HG03521 (cell line): ENCODE data around the gene VN1R5.
"Not testable (repeated sequence)": the region's sequence is repeated elsewhere in the genome, so short reads cannot be mapped to it uniquely, and the experiment has no call there.

Experiments
- ATAC-seq: cut with Tn5 transposase; IDR thresholded peaks from one replicate; pipeline ENCODE4 v1.9.1; 2021; ENCODE audit warnings: mild to moderate bottlenecking, moderate library complexity; ENCODE audit not compliant: unreplicated experiment

The VN1R5 gene

GRCh38 chr1:247270003-247270402, 14.1 kb downstream of the VN1R5 start:
- ATAC-seq = no peak

DNA sequence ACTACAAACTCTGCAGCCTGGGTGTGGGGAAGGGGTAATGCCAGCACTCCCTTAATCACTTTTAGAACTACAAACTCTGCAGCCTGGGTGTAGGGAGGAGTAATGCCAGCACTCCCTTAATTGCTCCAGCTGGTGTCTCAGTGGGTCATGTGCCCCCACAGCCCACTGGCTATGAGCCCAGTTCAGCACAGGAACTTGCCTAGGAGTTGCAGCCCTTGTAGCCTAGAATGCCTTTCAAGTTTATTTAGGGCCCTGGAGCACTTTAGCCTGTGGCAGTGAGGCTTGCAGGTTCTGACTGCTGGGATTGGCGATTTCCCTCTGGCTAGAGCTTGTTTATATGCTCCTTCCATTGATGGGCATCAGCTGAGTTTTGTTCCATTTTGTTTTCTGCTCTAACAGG, 17.1 kb downstream of the VN1R5 start:
- no peak for ATAC-seq

GRCh38 chr1:247274605-247275256, 18.9 kb downstream of the VN1R5 start:
- no peak for ATAC-seq

GRCh38 chr1:247277191-247277590, 21.3 kb downstream of the VN1R5 start:
- no peak for ATAC-seq

DNA sequence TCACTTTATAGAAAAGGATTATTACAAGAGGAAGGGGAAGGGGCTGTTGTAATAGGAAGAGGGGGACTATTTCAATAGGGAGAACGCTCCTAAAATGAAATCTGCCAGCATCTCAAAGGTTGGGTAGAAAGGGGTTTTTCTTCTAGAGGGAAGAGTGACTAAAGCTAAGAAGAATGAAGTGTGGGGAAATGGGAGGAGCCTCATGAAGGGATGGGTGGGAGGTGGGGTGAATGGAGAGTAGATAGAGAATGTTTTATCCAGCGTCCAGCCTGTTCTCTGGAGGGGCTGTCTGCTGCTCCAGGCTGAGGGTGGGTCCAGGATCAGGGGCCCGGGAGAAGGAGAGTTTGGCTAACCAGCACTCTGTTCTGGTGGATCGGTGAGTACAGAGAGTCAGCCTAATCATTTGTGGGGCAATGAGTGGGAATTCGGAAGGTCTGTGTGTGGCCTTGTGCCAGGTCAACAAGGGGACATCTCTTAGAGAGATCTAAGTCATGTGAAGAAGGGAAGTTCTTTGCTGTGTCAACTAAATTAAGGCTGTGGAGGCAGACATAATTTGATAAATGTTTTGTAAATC, 25.2 kb downstream of the VN1R5 start:
- no peak for ATAC-seq

DNA sequence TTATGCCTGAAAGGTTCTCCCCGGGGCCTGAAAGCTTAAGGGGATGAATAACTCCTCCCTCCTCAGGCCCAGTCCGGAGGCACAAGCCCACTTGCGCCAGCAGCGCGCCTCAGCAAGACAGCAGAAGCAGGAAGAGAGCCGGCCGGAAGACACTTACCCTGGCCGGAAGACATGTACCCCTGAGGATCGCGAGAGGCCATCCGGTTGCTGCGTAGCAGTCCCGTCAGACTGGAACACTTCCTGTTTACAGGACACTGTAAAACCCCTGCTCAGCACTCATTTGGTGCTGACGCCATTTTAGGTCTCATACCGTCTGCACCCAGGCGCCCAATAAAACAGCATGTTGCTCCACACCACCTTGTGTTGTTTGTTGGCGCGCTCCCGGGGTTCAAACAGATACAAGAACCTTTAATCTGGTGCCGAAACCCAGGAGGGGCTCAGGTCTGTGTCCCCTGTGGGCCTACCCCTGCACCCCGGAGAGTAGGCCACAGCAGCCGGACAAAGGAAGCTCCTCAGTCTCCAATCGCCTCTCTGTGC, 30.3 kb downstream of the VN1R5 start:
- no peak for ATAC-seq

GRCh38 chr1:247287460-247287859, 31.6 kb downstream of the VN1R5 start:
- ATAC-seq = no peak

GRCh38 chr1:247288341-247288740, 32.5 kb downstream of the VN1R5 start:
- ATAC-seq = no peak

DNA sequence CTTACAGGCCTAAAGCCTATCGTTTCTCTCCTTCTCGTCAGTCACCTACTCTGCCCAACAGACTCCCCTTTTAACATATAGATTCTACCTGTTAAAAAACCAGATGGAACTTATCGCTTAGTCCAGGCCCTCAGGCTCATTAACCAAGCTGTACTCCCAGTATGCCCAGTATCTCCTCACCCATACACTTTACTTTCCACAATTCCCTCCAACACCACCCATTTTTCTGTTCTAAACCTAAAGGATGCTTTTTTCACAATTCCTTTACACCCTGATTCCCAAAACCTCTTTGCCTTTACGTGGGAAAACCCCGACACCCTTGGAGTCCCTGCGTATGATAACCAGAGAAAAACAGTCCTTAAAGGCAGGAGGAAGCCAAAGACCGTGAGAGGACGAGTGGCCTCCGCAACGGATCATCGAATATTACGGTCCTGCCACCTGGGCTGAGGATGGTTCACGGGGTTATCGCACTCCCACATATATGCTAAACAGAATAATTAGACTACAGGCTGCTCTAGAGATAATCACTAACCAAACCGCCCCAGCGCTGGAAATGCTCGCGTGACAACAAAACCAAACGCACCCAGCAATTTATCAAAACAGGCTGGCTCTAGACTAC, 33.5 kb downstream of the VN1R5 start:
- not testable (repeated sequence) for ATAC-seq

DNA sequence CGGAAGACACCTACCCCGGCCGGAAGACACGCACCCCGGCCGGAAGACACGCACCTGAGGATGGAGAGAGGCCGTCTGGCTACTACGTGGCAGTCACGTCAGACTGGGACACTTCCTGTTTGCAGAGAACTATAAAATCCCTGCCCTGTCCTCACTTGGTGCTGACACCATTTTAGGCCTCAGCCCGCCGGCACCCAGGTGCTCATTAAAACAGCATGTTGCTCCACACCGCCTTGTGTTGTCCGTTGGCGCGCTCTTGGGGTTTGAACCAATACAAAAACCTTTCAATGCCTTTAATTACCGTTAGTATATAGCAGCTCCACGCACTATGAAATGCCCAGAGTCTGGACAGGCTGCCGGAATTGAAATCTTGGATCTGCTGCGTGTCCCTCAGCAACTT, 34.7 kb downstream of the VN1R5 start:
- ATAC-seq = no peak

DNA sequence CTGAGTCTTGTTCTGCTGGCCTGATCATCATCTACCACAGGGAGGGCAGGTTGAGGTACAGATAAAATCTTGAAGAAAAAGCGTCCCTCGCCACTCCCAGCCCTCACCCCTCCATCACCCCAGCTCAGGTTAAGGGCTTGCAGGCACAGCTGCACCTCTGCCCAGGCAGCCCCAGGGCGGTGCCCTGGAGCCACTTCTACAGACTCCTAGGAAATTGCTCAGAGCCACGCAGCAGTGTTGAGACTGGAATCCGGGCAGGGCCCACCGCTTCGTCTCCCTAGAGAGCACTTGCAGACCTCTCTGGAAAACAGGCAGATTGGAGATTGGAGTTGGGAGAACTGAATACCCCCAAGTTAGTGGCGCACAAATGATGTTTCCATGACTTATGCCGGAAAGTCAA, 35.3 kb downstream of the VN1R5 start:
- ATAC-seq = no peak

- no peak for ATAC-seq
Measured at GRCh38 chr1:247291833-247292561, 36.1 kb downstream of the VN1R5 start.

GRCh38 chr1:247293047-247293446, 37.2 kb downstream of the VN1R5 start:
- no peak for ATAC-seq

- ATAC-seq = no peak
Measured at GRCh38 chr1:247294282-247294681, 38.4 kb downstream of the VN1R5 start.

- no peak for ATAC-seq
Measured at GRCh38 chr1:247295274-247295684, 39.4 kb downstream of the VN1R5 start.

- no peak for ATAC-seq
Measured at GRCh38 chr1:247295746-247296145, 39.9 kb downstream of the VN1R5 start.

GRCh38 chr1:247296599-247297180, 40.8 kb downstream of the VN1R5 start:
- no peak for ATAC-seq

DNA sequence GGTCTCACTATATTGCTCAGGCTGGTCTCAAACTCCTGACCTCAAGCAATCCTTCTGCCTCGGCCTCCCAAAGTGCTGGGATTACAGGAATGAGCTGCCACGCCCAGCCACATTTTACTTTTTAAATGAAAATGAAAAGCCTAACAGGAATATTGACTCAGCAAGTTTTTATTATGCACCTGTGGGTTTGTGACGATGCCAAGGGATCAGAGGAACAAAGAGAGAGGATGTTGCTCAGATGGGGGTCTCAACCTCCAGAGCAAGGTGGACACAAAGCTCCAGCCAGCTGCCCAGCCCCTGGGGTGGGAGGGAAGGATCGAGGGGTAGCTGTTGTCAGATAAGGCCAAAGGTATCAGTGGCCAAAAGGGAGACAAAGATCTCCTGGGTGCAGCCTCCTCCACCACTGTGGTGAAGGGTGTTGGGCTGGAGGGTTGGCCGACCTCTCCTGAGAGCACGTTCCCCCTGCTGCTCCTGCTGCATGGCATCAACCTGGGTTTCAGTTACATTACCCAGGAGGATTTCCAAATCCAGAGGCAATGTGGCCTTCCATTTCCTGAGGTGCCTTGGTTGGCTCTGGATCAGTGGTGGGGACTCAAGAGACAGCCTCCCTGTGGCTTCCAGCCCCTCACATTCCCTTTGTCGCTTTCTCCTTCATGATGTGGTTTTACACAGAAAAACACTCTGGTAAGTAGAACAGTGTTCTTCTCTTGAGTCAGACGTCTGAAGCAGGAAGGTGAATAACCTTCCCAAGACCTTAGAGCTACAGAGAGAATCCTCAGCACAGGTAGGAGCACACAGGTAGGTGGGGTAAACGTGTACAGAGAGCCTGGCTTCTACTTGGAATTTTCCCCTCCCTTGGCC, 41.6 kb downstream of the VN1R5 start:
- ATAC-seq = no peak

DNA sequence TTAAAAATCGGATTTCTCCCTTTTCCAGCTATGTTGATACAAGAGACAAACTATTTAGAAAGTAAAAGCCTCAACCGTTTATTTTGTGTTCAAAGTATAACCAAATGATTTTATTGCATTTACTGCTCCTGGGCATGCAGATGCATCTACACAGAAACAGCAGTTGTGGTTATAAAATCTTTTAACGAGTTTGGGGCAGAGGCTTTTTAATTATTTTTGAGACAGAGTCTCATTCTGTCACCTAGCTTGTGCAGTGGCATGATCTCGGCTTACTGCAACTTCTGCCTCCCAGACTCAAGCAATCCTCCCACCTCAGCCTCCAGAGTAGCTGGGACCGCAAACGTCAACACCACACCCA, 42.2 kb downstream of the VN1R5 start:
- no peak for ATAC-seq

GRCh38 chr1:247298701-247299100, 42.8 kb downstream of the VN1R5 start:
- no peak for ATAC-seq
